Liver (tissue), 9 donors: ENCODE measurements around the gene KCNA2. TPM values are rescaled to one million over a fixed set of nuclear protein-coding genes. Genes with fewer than 3 reads are reported as not detected.

ENCODE experiments used
- DNase-seq: peaks from one replicate; pipeline ENCODE4 v3.0.0-alpha.2; 2017; ENCODE audit warnings: low spot score
- H3K27ac ChIP-seq, 2 donors: one replicate each; pipeline ENCODE4 v1.7.0; 2013; ENCODE audit warnings: inconsistent platforms in 2 of 2, low read length in 2 of 2, control low read depth in 1 of 2, low read depth in 1 of 2, mild to moderate bottlenecking in 1 of 2
- H3K27me3 ChIP-seq, 4 donors: one replicate each; pipeline versions ENCODE4 v1.6.1 to v1.7.0; 2013; ENCODE audit warnings: low read length in 3 of 4, inconsistent platforms in 1 of 4, mild to moderate bottlenecking in 1 of 4, moderate library complexity in 1 of 4; ENCODE audit not compliant: control insufficient read depth in 4 of 4, insufficient read depth in 4 of 4
- H3K36me3 ChIP-seq, 4 donors: one replicate each; pipeline versions ENCODE4 v1.6.1 to v1.7.0; 2013; ENCODE audit warnings: low read length in 3 of 4, mild to moderate bottlenecking in 3 of 4, low read depth in 1 of 4, moderate library complexity in 1 of 4; ENCODE audit not compliant: control insufficient read depth in 4 of 4, insufficient read depth in 3 of 4
- H3K4me1 ChIP-seq, 4 donors: one replicate each; pipeline versions ENCODE4 v1.6.1 to v1.7.0; 2013; ENCODE audit warnings: low read length in 3 of 4, mild to moderate bottlenecking in 3 of 4, moderate library complexity in 1 of 4; ENCODE audit not compliant: control insufficient read depth in 4 of 4, insufficient read depth in 4 of 4
- H3K4me3 ChIP-seq, 3 donors: one replicate each; pipeline versions ENCODE4 v1.6.1 to v1.7.0; 2013; ENCODE audit warnings: low read length in 3 of 3, control low read depth in 1 of 3, low read depth in 1 of 3, mild to moderate bottlenecking in 1 of 3
- H3K9ac ChIP-seq, 2 donors: one replicate each; pipeline ENCODE4 v1.7.0; 2013; ENCODE audit warnings: low read length in 2 of 2, mild to moderate bottlenecking in 2 of 2, moderate library complexity in 2 of 2, control low read depth in 1 of 2, low read depth in 1 of 2
- H3K9me3 ChIP-seq, 4 donors: one replicate each; pipeline versions ENCODE4 v1.6.1 to v1.7.0; 2013; ENCODE audit warnings: low read length in 3 of 4; ENCODE audit not compliant: control insufficient read depth in 4 of 4
- EGR1 ChIP-seq, 2 donors: IDR thresholded peaks; 2 replicates each; pipeline ENCODE4 v1.6.1; 2016 to 2018; ENCODE audit warnings: antibody characterized with exemption in 2 of 2, low read depth in 2 of 2
- FOXA1 ChIP-seq: IDR thresholded peaks from 2 replicates; pipeline ENCODE4 v1.6.1; 2016; ENCODE audit warnings: antibody characterized with exemption
- FOXA2 ChIP-seq: IDR thresholded peaks from 2 replicates; pipeline ENCODE4 v1.6.1; 2016; ENCODE audit warnings: antibody characterized with exemption
- GABPA ChIP-seq, 2 donors: IDR thresholded peaks in 1 of 2; conservative IDR thresholded peaks in 1 of 2; 2 replicates each; pipeline ENCODE4 v1.6.1; 2016; ENCODE audit warnings: antibody characterized with exemption in 2 of 2, mild to moderate bottlenecking in 1 of 2, moderate library complexity in 1 of 2
- HNF4A ChIP-seq, 2 donors: conservative IDR thresholded peaks; 2 replicates each; pipeline ENCODE4 v1.6.1; 2016; ENCODE audit warnings: antibody characterized with exemption in 2 of 2, mild to moderate bottlenecking in 2 of 2
- HNF4G ChIP-seq: IDR thresholded peaks from 2 replicates; pipeline ENCODE4 v1.6.1; 2016; ENCODE audit warnings: antibody characterized with exemption
- JUND ChIP-seq, 2 donors: IDR thresholded peaks; 2 replicates each; pipeline ENCODE4 v1.6.1; 2016; ENCODE audit warnings: antibody characterized with exemption in 2 of 2
- NR2F2 ChIP-seq: IDR thresholded peaks from 2 replicates; pipeline ENCODE4 v1.6.1; 2016; ENCODE audit warnings: antibody characterized with exemption
- RAD21 ChIP-seq, 2 donors: IDR thresholded peaks; 2 replicates each; pipeline ENCODE4 v1.6.1; 2016; ENCODE audit warnings: antibody characterized with exemption in 2 of 2, mild to moderate bottlenecking in 2 of 2
- RXRA ChIP-seq, 2 donors: IDR thresholded peaks; 2 replicates each; pipeline ENCODE4 v1.6.1; 2017 to 2018; ENCODE audit warnings: antibody characterized with exemption in 2 of 2, mild to moderate bottlenecking in 1 of 2
- SP1 ChIP-seq: IDR thresholded peaks from 2 replicates; pipeline ENCODE4 v1.6.1; 2018; ENCODE audit warnings: antibody characterized with exemption, mild to moderate bottlenecking
- TAF1 ChIP-seq: conservative IDR thresholded peaks from 2 replicates; pipeline ENCODE4 v1.6.1; 2016; ENCODE audit warnings: antibody characterized with exemption, mild to moderate bottlenecking
- WGBS: extraction: QIAGEN DNeasy Blood & Tissue Kit; methylation state at CpG from one replicate; pipeline ENCODE4 v1.1.7; 2013; 5-methylcytosine and 5-hydroxymethylcytosine counted together
- polyA plus RNA-seq, 2 donors: library from polyadenylated mRNA; stranded (reverse) in 1 of 2; unstranded in 1 of 2; fragments of 200-250 nt in 1 of 2; fragments of >200 nt in 1 of 2; fragmentation: Nextera tagmentation in 1 of 2; extraction: Ambion mirVana in 1 of 2; gene quantifications; one replicate each; pipeline versions ENCODE4 v1.2.1 to v1.2.3, GENCODE V29; 2013 to 2015
- total RNA-seq, 2 donors: library from RNA; depleted of rRNA; stranded (reverse); fragments of >200 nt; gene quantifications; one replicate each; pipeline ENCODE4 v1.2.3, GENCODE V29; 2014
- TF ChIP-seq, protein P1 (sequence below): IDR thresholded peaks from 2 replicates; pipeline ENCODE4 v1.6.1; 2016; ENCODE audit warnings: antibody characterized with exemption, mild to moderate bottlenecking
- TF ChIP-seq, protein P2 (sequence below): fragments of 150-350 bp; IDR thresholded peaks from 2 replicates; pipeline ENCODE4 v1.5.1; 2017; ENCODE audit warnings: improper control_type of control experiment, low read depth, low read length; ENCODE audit not compliant: missing input control
- TF ChIP-seq, protein P3 (sequence below): IDR thresholded peaks from 2 replicates; pipeline ENCODE4 v1.6.1; 2016; ENCODE audit warnings: antibody characterized with exemption
- donor health status: healthy.
- donor health status: healthy.
- donor health status: healthy.
- donor health status: healthy.
- donor health status: healthy.

KCNA2 gene
- total and polyA plus RNA-seq, 4 donors: 0.02 to 0.08 TPM; not detected in 2

DNA sequence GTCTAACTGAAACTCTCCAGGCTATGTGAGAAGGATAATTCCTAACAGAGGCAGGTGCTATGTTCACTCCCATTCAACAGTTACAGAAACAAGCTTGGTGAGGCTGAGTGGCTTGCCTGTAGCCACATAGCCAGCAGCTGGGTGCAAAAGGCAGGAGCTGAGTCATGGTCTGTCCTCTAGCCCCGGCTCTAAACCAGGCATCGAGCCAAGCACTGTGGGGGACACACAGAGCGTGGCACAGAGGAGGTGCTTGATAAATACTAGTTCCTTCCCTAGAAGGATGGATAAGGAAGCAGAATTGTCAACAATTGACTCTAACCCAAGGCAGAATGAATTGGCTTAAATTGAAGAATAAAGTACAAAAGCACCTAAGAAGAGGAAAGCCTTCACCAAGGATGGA lies 10.4 kb upstream of the KCNA2 start:
- no peak overlapping the region for H3K9ac ChIP-seq
- H3K36me3 ChIP-seq: no peaks in the 10 kb centered on the region
- H3K9me3 ChIP-seq: no peaks in the 10 kb centered on the region
- no peak overlapping the region for H3K27ac ChIP-seq
- H3K27me3 ChIP-seq: peaks cover 0 to 20% (median 1%) of the 10 kb centered on the region in 4 donors
- H3K4me1 ChIP-seq: peaks cover 0 to 5% (median 2%) of the 10 kb centered on the region in 4 donors
- WGBS: 17% methylated on average over 3 of the region's 3 CpGs
- H3K4me3 ChIP-seq: no peak overlapping the region
- TF ChIP-seq TAF1 (no peak), EGR1 (IDR thresholded peaks at IDR 0.05; ENCODE audit: low read depth in 2 of 2) (no peak), HNF4G (no peak), GABPA (IDR thresholded peaks at IDR 0.05 in 1 of 2, conservative IDR thresholded peaks at IDR 0.05 in 1 of 2) (no peak), FOXA1 (no peak), RAD21 (IDR thresholded peaks at IDR 0.05) (no peak), FOXA2 (no peak)
- TF ChIP-seq, protein P1, sequence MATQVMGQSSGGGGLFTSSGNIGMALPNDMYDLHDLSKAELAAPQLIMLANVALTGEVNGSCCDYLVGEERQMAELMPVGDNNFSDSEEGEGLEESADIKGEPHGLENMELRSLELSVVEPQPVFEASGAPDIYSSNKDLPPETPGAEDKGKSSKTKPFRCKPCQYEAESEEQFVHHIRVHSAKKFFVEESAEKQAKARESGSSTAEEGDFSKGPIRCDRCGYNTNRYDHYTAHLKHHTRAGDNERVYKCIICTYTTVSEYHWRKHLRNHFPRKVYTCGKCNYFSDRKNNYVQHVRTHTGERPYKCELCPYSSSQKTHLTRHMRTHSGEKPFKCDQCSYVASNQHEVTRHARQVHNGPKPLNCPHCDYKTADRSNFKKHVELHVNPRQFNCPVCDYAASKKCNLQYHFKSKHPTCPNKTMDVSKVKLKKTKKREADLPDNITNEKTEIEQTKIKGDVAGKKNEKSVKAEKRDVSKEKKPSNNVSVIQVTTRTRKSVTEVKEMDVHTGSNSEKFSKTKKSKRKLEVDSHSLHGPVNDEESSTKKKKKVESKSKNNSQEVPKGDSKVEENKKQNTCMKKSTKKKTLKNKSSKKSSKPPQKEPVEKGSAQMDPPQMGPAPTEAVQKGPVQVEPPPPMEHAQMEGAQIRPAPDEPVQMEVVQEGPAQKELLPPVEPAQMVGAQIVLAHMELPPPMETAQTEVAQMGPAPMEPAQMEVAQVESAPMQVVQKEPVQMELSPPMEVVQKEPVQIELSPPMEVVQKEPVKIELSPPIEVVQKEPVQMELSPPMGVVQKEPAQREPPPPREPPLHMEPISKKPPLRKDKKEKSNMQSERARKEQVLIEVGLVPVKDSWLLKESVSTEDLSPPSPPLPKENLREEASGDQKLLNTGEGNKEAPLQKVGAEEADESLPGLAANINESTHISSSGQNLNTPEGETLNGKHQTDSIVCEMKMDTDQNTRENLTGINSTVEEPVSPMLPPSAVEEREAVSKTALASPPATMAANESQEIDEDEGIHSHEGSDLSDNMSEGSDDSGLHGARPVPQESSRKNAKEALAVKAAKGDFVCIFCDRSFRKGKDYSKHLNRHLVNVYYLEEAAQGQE: no peak
- no peak for DNase-seq

DNA sequence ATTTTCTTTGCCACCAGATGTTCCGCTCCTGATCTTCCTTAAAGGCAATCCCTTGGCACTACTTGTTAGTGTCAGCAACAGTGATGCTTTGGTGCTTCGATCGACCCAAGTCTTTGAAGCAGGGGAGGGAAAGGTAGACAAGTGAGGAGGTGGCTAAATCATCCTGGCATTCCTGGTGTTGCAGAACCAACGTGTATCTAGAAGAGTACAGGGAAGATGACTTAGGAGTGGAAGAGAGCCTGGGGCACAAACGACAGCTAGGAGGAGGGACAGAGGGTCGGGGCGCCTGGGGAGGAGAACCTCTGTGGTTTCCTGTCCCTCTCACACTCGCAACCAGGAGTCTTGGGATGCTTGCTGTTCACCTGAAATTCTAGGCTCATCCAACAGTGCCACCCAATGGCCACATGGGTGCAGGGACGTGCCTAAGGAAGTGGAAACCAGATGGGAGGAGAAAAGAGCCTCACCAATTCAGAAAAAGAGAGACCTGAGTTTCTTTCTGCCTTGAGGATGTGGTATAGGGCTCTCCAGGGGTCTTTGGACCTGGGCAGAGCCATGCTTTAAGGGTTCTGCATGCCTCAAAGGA lies 9.5 kb upstream of the KCNA2 start:
- no peak overlapping the region for H3K4me3 ChIP-seq
- no peaks in the 10 kb centered on the region for H3K9me3 ChIP-seq
- 24% methylated on average over 9 of the region's 9 CpGs for WGBS
- no peak overlapping the region for H3K9ac ChIP-seq
- H3K36me3 ChIP-seq: no peaks in the 10 kb centered on the region
- peak; percentile 45 for DNase-seq
- TF ChIP-seq, protein P2, sequence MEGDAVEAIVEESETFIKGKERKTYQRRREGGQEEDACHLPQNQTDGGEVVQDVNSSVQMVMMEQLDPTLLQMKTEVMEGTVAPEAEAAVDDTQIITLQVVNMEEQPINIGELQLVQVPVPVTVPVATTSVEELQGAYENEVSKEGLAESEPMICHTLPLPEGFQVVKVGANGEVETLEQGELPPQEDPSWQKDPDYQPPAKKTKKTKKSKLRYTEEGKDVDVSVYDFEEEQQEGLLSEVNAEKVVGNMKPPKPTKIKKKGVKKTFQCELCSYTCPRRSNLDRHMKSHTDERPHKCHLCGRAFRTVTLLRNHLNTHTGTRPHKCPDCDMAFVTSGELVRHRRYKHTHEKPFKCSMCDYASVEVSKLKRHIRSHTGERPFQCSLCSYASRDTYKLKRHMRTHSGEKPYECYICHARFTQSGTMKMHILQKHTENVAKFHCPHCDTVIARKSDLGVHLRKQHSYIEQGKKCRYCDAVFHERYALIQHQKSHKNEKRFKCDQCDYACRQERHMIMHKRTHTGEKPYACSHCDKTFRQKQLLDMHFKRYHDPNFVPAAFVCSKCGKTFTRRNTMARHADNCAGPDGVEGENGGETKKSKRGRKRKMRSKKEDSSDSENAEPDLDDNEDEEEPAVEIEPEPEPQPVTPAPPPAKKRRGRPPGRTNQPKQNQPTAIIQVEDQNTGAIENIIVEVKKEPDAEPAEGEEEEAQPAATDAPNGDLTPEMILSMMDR: peak; percentile 73
- no peak for TF ChIP-seq HNF4G
- TF ChIP-seq EGR1 (IDR thresholded peaks at IDR 0.05; ENCODE audit: low read depth in 2 of 2): no peak
- TF ChIP-seq RXRA (IDR thresholded peaks at IDR 0.05): no peak
- peak; percentile 87 to 89 for TF ChIP-seq RAD21 (IDR thresholded peaks at IDR 0.05)
- peaks cover 0 to 20% (median 1%) of the 10 kb centered on the region in 4 donors for H3K27me3 ChIP-seq
- peaks cover 0 to 5% (median 2%) of the 10 kb centered on the region in 4 donors for H3K4me1 ChIP-seq
- H3K27ac ChIP-seq: no peak overlapping the region

DNA sequence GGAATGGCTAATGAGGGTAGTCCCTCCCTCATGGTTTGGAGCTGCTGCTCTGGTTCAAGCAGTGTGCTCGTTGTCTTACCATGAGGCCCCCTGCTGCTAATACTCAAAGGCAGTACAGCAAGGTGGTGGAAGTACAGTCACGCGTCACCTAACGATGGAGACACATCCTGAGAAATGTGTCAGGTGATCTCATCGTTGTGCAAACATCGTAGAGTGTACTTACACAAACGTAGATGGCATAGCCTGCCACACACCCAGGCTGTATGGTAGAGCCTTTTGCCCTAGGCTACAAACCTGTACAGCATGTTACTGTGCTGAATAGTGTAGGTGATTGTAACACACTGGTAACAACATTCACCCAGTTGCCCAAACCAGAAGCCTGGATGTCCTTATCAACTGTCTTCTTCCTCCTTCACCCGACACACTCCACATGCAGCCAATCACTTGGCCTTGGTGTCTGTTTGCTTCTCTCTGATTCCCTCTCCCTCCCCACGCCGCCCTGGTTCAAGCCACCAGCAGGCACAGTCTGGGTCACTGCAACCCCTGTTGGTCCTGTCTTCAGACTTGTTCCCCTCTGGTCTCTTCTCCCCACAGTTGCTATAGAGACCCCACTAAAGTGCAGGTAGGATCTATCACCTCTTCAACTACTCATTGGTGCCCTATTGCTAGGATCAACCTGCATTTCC lies 6.0 kb upstream of the KCNA2 start:
- Histone ChIP-seq H3K9me3 (no peaks in the 10 kb centered on the region), H3K4me3 (no peak overlapping the region), H3K36me3 (no peaks in the 10 kb centered on the region), H3K27ac (no peak overlapping the region), H3K9ac (no peak overlapping the region), H3K4me1 (peaks cover 0 to 4% (median 0%) of the 10 kb centered on the region in 4 donors), H3K27me3 (peaks cover 2 to 34% (median 7%) of the 10 kb centered on the region in 4 donors)
- DNase-seq: no peak
- 52% methylated on average over 10 of the region's 10 CpGs for WGBS
- TF ChIP-seq FOXA1 (no peak), SP1 (no peak), NR2F2 (no peak), RXRA (IDR thresholded peaks at IDR 0.05) (no peak), JUND (IDR thresholded peaks at IDR 0.05) (no peak), HNF4A (conservative IDR thresholded peaks at IDR 0.05) (no peak), EGR1 (IDR thresholded peaks at IDR 0.05; ENCODE audit: low read depth in 2 of 2) (no peak), HNF4G (no peak), FOXA2 (no peak)
- TF ChIP-seq, protein P1: no peak
- TF ChIP-seq, protein P3, sequence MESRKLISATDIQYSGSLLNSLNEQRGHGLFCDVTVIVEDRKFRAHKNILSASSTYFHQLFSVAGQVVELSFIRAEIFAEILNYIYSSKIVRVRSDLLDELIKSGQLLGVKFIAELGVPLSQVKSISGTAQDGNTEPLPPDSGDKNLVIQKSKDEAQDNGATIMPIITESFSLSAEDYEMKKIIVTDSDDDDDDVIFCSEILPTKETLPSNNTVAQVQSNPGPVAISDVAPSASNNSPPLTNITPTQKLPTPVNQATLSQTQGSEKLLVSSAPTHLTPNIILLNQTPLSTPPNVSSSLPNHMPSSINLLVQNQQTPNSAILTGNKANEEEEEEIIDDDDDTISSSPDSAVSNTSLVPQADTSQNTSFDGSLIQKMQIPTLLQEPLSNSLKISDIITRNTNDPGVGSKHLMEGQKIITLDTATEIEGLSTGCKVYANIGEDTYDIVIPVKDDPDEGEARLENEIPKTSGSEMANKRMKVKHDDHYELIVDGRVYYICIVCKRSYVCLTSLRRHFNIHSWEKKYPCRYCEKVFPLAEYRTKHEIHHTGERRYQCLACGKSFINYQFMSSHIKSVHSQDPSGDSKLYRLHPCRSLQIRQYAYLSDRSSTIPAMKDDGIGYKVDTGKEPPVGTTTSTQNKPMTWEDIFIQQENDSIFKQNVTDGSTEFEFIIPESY: no peak
